Measurements from ENCODE around the gene RSPRY1.

The RSPRY1 gene

GRCh38 chr16:57163842-57164241, 22.3 kb upstream of the RSPRY1 start:
- H3K4me1 ChIP-seq (ENCODE audit: control insufficient read depth, insufficient read depth, low read length) = no peaks in the 10 kb centered on the region
- H3K36me3 ChIP-seq (ENCODE audit: control insufficient read depth, insufficient read depth, low read length) = peaks cover 21% of the 10 kb centered on the region
- H3K4me3 ChIP-seq (ENCODE audit: low read length) = no peak overlapping the region
- H3K27me3 ChIP-seq (ENCODE audit: control insufficient read depth, insufficient read depth, low read length) = no peaks in the 10 kb centered on the region
- H3K9ac ChIP-seq (ENCODE audit: low read length) = no peak overlapping the region
- no peak overlapping the region for H3K27ac ChIP-seq (ENCODE audit: low read depth, low read length)

GRCh38 chr16:57165483-57165882, 20.6 kb upstream of the RSPRY1 start:
- H3K27me3 ChIP-seq (ENCODE audit: control insufficient read depth, insufficient read depth, low read length) = no peaks in the 10 kb centered on the region
- H3K36me3 ChIP-seq (ENCODE audit: control insufficient read depth, insufficient read depth, low read length) = peaks cover 24% of the 10 kb centered on the region
- H3K4me3 ChIP-seq (ENCODE audit: low read length) = no peak overlapping the region
- no peak overlapping the region for H3K9ac ChIP-seq (ENCODE audit: low read length)
- no peaks in the 10 kb centered on the region for H3K4me1 ChIP-seq (ENCODE audit: control insufficient read depth, insufficient read depth, low read length)
- no peak overlapping the region for H3K27ac ChIP-seq (ENCODE audit: low read depth, low read length)

GRCh38 chr16:57165938-57166337, 20.2 kb upstream of the RSPRY1 start:
- Histone ChIP-seq H3K4me1 (ENCODE audit: control insufficient read depth, insufficient read depth, low read length) (no peaks in the 10 kb centered on the region), H3K36me3 (ENCODE audit: control insufficient read depth, insufficient read depth, low read length) (peaks cover 24% of the 10 kb centered on the region), H3K9ac (ENCODE audit: low read length) (no peak overlapping the region)

DNA sequence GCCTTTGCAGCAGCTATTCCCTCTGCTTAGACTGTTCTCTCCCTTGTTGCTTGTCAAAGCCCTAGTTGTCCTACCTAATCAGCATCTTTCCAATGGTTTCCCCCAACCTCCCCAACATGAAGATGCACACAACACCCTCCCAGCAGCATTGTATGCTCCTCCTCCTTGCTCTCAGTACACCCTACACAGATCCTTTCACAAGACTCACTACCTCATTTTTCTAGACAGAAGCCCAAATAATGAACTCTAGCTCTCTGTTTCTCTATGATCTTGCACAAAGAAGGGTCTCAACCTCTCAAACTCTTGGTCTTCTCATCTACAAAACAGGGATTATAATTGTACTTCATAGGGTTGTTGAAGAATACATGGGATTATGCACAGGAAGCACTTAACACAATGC, 19.7 kb upstream of the RSPRY1 start:
- Histone ChIP-seq H3K4me1 (ENCODE audit: control insufficient read depth, insufficient read depth, low read length) (no peaks in the 10 kb centered on the region), H3K4me3 (ENCODE audit: low read length) (no peak overlapping the region), H3K36me3 (ENCODE audit: control insufficient read depth, insufficient read depth, low read length) (peaks cover 28% of the 10 kb centered on the region), H3K27me3 (ENCODE audit: control insufficient read depth, insufficient read depth, low read length) (no peaks in the 10 kb centered on the region), H3K9ac (ENCODE audit: low read length) (no peak overlapping the region), H3K27ac (ENCODE audit: low read depth, low read length) (no peak overlapping the region)

More at GRCh38 chr16:57165938-57166337, 20.2 kb upstream of the RSPRY1 start:
- no peak overlapping the region for H3K4me3 ChIP-seq (ENCODE audit: low read length)
- no peaks in the 10 kb centered on the region for H3K27me3 ChIP-seq (ENCODE audit: control insufficient read depth, insufficient read depth, low read length)
- no peak overlapping the region for H3K27ac ChIP-seq (ENCODE audit: low read depth, low read length)

- Histone ChIP-seq H3K27me3 (ENCODE audit: control insufficient read depth, insufficient read depth, low read length) (no peaks in the 10 kb centered on the region), H3K36me3 (ENCODE audit: control insufficient read depth, insufficient read depth, low read length) (peaks cover 32% of the 10 kb centered on the region), H3K9ac (ENCODE audit: low read length) (no peak overlapping the region), H3K27ac (ENCODE audit: low read depth, low read length) (no peak overlapping the region), H3K4me3 (ENCODE audit: low read length) (no peak overlapping the region), H3K4me1 (ENCODE audit: control insufficient read depth, insufficient read depth, low read length) (no peaks in the 10 kb centered on the region)
These were observed 19.2 kb upstream of the RSPRY1 start for GRCh38 chr16:57166951-57167350.

DNA sequence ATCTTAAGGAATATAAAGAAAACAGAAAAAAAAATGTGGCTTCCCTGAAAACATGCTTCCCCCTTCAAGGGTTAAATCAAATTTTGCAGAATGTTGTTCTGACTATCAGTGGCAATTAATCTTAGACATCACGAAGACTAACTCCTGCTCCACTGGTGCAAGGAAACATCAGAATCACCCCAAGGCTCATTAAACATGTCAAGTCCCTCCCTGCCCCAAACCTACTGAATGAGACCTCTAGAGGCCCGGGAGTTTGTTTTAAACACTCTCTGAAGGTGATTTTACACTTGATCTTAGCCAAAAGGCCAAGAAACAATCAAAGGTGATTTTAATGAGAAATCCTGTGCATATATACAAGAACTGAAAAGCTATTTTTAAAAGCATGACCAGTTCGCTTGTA, 18.6 kb upstream of the RSPRY1 start:
- Histone ChIP-seq H3K4me3 (ENCODE audit: low read length) (no peak overlapping the region), H3K27ac (ENCODE audit: low read depth, low read length) (no peak overlapping the region), H3K27me3 (ENCODE audit: control insufficient read depth, insufficient read depth, low read length) (no peaks in the 10 kb centered on the region), H3K9ac (ENCODE audit: low read length) (no peak overlapping the region), H3K36me3 (ENCODE audit: control insufficient read depth, insufficient read depth, low read length) (peaks cover 34% of the 10 kb centered on the region), H3K4me1 (ENCODE audit: control insufficient read depth, insufficient read depth, low read length) (no peaks in the 10 kb centered on the region)

- no peak overlapping the region for H3K27ac ChIP-seq (ENCODE audit: low read depth, low read length)
- no peak overlapping the region for H3K9ac ChIP-seq (ENCODE audit: low read length)
- H3K27me3 ChIP-seq (ENCODE audit: control insufficient read depth, insufficient read depth, low read length) = no peaks in the 10 kb centered on the region
- no peaks in the 10 kb centered on the region for H3K4me1 ChIP-seq (ENCODE audit: control insufficient read depth, insufficient read depth, low read length)
- H3K36me3 ChIP-seq (ENCODE audit: control insufficient read depth, insufficient read depth, low read length) = peaks cover 38% of the 10 kb centered on the region
- no peak overlapping the region for H3K4me3 ChIP-seq (ENCODE audit: low read length)
These were observed 18.2 kb upstream of the RSPRY1 start for GRCh38 chr16:57167953-57168352.

DNA sequence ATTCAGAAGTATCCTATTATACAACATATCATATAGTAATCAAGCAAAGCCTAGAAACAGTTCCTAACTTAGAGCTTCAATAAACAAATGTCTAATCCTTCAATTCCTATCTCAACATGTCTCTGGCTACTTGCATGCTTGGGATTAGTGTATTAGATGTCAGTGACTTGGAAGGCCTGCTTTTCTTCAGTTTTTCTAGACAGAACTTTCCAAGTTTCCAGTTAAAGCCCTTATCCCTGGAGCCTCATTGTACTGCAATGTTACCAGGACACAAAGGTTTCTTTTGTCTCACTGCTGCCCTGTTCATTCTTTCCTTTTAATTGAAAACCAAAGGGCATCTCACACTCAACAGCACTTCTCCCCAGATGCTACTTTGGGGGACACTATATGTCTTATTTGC, 16.8 kb upstream of the RSPRY1 start:
- Histone ChIP-seq H3K9ac (ENCODE audit: low read length) (no peak overlapping the region), H3K36me3 (ENCODE audit: control insufficient read depth, insufficient read depth, low read length) (peaks cover 37% of the 10 kb centered on the region), H3K27ac (ENCODE audit: low read depth, low read length) (no peak overlapping the region), H3K4me1 (ENCODE audit: control insufficient read depth, insufficient read depth, low read length) (no peaks in the 10 kb centered on the region), H3K4me3 (ENCODE audit: low read length) (no peak overlapping the region), H3K27me3 (ENCODE audit: control insufficient read depth, insufficient read depth, low read length) (no peaks in the 10 kb centered on the region)

GRCh38 chr16:57172721-57173290, 13.3 kb upstream of the RSPRY1 start:
- Histone ChIP-seq H3K27me3 (ENCODE audit: control insufficient read depth, insufficient read depth, low read length) (no peaks in the 10 kb centered on the region), H3K27ac (ENCODE audit: low read depth, low read length) (no peak overlapping the region), H3K9ac (ENCODE audit: low read length) (no peak overlapping the region), H3K4me1 (ENCODE audit: control insufficient read depth, insufficient read depth, low read length) (no peaks in the 10 kb centered on the region), H3K36me3 (ENCODE audit: control insufficient read depth, insufficient read depth, low read length) (peaks cover 26% of the 10 kb centered on the region), H3K4me3 (ENCODE audit: low read length) (no peak overlapping the region)

DNA sequence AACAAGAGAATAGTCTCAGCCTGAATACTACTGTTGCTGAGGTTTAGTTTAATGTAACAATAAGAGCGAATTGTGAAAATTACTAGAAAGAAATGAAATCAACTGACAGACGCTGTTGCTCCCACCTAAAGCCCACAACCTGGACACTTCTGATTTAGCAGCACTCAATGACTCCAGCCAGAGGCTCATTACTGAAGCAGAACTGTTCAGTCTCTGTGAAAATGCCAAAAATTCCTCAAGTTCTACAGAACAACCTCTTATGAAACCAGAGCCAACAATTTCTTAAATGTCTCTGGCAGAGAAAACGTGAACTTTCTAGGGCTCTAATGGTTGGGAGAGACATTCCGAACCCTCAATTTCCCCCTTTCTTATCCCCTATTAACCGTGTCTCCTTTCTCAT, 10.2 kb upstream of the RSPRY1 start:
- Histone ChIP-seq H3K27ac (ENCODE audit: low read depth, low read length) (no peak overlapping the region), H3K9ac (ENCODE audit: low read length) (no peak overlapping the region), H3K4me3 (ENCODE audit: low read length) (no peak overlapping the region), H3K36me3 (ENCODE audit: control insufficient read depth, insufficient read depth, low read length) (peaks cover 21% of the 10 kb centered on the region), H3K4me1 (ENCODE audit: control insufficient read depth, insufficient read depth, low read length) (no peaks in the 10 kb centered on the region), H3K27me3 (ENCODE audit: control insufficient read depth, insufficient read depth, low read length) (no peaks in the 10 kb centered on the region)

DNA sequence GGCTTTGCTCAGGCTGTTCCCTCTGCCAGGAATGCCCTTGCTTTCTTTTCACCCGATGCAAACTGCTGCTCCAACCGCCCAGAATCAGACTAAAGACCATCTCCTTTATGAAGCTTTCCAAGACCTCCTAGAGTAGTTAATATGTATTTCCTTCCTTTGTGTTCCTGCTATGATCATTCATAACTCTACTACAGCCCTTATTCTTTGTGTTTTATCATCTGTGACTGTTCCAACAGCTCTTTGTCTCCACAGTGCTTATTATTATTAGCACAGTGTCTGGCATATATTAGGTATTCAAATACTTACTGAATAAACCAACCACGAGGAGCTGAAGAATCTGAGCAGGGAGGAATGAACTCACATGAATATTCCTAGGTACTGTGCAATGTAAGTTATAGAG, 7.9 kb upstream of the RSPRY1 start:
- Histone ChIP-seq H3K9ac (ENCODE audit: low read length) (no peak overlapping the region), H3K27ac (ENCODE audit: low read depth, low read length) (no peak overlapping the region), H3K27me3 (ENCODE audit: control insufficient read depth, insufficient read depth, low read length) (no peaks in the 10 kb centered on the region), H3K4me1 (ENCODE audit: control insufficient read depth, insufficient read depth, low read length) (no peaks in the 10 kb centered on the region), H3K4me3 (ENCODE audit: low read length) (no peak overlapping the region), H3K36me3 (ENCODE audit: control insufficient read depth, insufficient read depth, low read length) (peaks cover 4% of the 10 kb centered on the region)

DNA sequence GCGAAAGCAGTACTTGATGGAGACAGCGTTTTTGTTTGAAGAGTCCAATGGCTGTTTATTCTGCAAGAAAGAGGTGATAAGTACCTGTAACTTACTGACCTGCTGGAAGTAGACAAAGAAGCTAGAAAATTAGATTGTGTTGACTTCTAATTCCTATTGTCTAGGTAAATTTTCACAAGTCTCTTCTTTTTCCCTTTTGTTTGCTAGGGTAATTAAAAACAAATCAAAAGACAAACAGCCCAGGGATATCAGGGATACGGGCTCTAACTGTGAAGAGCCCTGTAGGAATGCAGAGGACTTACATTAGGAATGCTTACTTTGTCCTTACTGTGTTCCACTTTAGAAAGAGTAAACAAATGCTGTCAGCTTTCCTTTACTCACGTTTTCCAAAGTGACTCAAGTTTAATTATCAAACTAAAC, 7.3 kb upstream of the RSPRY1 start:
- no peak overlapping the region for H3K9ac ChIP-seq (ENCODE audit: low read length)
- no peak overlapping the region for H3K4me3 ChIP-seq (ENCODE audit: low read length)
- no peaks in the 10 kb centered on the region for H3K4me1 ChIP-seq (ENCODE audit: control insufficient read depth, insufficient read depth, low read length)
- no peak overlapping the region for H3K27ac ChIP-seq (ENCODE audit: low read depth, low read length)
- H3K36me3 ChIP-seq (ENCODE audit: control insufficient read depth, insufficient read depth, low read length) = peaks cover 2% of the 10 kb centered on the region
- H3K27me3 ChIP-seq (ENCODE audit: control insufficient read depth, insufficient read depth, low read length) = no peaks in the 10 kb centered on the region

DNA sequence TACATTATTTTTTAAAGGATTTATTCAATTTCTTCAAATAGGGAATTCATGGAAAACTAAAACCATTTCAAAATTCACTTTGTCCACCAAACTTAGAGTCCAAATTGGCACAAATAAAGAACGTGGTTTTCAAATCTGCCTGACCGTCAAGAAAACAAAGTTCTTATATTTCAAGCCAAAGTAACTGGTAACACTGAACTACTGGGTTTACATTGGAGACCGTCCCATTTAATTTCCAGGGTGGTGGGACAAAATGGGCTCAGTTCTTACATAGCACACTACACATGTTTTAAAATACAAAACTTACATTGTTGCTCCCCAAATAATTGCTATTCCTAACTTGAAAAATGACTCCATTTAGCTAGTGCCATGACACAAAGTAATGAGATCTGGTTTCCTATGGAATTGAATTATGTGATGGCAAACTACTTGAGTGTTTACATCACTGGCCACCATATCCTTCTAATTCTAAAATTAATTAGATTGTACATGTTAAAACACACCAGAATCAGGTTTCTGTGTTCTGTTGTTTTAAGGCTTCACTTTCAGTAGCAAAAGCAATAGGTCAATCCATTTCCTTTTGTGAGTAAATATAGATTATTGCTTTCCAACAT, 6.8 kb upstream of the RSPRY1 start:
- Histone ChIP-seq H3K36me3 (ENCODE audit: control insufficient read depth, insufficient read depth, low read length) (peaks cover 2% of the 10 kb centered on the region), H3K4me3 (ENCODE audit: low read length) (no peak overlapping the region), H3K9ac (ENCODE audit: low read length) (no peak overlapping the region), H3K27me3 (ENCODE audit: control insufficient read depth, insufficient read depth, low read length) (no peaks in the 10 kb centered on the region), H3K4me1 (ENCODE audit: control insufficient read depth, insufficient read depth, low read length) (no peaks in the 10 kb centered on the region), H3K27ac (ENCODE audit: low read depth, low read length) (no peak overlapping the region)

Measured in rectal smooth muscle tissue (tissue), 1 donor.